GM19395 (cell line): ENCODE results near the gene ADCY7.
"Not testable (repeated sequence)": the region's sequence is repeated elsewhere in the genome, so short reads cannot be mapped to it uniquely, and the experiment has no call there.

Experiments used
- ATAC-seq: cut with Tn5 transposase; IDR thresholded peaks from one replicate; pipeline ENCODE4 v1.9.1; 2021; ENCODE audit warnings: mild to moderate bottlenecking, moderate library complexity; ENCODE audit not compliant: unreplicated experiment

ADCY7 gene

DNA sequence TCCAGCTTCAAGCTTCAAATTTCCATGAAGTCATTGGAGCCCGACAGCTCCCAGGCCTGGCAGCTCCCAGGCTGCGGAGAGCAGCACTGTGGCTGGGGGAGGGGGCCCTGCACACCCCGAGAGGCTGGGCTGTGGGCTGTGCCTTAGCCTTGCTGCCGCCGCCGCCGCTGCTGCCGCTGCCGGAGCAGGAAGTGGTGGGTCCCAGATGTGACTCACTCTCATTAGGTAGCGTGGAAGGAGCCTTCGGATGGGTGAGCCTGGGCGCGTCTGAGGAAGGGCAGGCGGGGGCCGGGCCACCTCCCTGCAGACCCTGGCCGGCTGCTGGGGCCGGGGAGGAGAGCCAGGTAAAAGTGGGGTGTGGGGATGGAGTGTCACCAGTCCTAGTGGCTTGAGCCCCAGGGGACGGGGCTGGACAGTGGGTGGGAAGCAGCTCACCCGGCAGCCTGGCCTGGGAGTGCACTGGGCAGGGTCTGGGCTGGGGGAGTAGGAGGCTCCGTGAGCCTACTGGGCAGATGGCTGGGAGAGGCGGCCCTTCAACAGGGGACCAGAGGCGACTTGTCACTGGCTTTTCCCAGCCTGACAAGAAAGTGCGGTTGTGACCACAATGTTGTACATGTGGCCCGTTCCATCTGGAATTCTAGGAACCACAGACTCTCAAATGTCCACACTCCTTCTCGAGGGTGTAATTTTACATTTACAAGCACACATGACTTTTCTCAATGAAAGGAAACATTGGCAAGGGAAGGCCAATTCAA, at the start of gene ADCY7:
Gene ADCY7 (plus strand): TSS at position 215 of the 755 bp plus-strand sequence. CDS start 21,629 bp downstream, outside the sequence.
- ATAC-seq = peak; percentile 82

DNA sequence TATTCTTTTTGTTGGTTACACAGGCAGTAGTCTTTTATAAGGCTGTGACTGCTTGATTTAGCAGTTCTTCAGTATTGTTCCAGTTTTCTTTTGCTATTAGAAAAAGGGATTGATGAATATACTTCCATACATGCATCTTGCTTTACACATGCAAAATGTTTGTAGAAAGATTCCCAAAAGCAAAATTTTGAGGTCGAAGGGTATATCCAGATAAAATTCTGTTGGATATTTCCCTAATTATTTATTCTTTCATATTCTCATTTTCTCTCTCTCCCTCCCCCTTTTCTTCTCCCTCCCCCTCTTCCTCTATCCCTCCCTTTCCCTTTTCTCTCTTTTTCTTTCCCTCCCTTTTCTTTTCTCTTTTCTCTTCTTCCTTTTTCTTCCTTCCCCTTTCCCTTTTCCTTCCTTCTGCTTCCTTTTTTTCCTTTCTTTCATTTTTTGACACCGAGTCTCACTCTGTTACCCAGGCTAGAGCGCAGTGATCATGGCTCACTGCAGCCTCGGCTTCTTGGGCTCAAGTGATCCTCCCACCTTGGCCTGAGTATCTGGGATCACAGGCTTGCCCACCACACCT, 46.9 kb upstream of the ADCY7 start:
- ATAC-seq = no peak

DNA sequence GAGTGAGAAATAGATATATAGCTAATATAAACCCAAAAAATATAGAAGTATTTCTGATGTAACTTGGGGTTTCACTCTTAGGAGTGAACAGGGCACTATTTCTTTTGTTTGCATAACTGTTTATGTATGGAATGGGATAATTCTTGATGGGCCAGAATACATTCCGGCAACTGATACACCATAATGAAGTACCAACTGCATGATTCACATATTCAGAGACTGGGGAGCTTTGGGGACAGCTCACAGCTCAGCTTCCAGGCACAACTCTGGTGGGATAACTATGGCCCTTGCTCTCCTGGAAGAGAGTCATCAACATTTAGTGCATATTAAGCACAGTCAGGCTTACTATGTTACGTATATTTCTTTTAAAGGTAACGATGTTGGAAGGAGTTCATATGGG, 42.1 kb upstream of the ADCY7 start:
- ATAC-seq = no peak

DNA sequence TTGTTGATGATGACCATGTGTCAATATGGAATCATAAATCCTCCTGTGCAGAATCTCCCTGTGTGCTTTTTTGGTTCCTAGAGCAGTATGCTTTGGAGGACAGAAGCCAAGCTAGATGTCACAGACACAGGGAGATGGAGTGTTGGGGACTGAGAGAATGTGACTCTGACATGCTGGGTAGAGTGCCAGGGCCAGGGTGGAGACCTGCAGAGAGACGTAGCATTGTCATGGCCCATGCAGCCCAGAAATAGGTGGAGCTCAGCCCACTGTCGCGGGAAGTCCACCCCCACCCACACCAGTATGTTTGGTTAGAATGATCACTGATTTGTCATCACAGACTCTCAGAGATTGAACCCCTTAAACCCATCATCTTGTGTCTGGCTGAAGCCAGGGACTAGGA, 39.2 kb upstream of the ADCY7 start:
- no peak for ATAC-seq

DNA sequence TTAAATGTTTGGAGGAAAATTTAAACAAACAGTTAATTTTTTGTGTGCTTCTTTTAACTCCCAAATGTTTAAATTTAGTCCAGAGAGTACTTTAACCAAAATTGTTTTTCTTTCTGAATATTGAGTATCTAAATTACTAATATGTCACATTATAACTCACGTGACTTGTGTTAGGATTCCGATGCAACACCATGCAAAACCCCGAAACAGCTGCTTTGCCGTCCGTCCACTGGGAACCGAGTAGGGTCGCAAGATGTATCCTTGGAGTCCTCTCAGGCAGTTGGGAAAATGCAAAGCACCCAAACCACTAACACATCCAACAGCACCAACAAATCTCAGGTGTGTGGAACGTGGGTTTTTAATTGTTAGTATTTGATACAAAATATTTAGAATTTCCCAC, 38.7 kb upstream of the ADCY7 start:
- no peak for ATAC-seq

DNA sequence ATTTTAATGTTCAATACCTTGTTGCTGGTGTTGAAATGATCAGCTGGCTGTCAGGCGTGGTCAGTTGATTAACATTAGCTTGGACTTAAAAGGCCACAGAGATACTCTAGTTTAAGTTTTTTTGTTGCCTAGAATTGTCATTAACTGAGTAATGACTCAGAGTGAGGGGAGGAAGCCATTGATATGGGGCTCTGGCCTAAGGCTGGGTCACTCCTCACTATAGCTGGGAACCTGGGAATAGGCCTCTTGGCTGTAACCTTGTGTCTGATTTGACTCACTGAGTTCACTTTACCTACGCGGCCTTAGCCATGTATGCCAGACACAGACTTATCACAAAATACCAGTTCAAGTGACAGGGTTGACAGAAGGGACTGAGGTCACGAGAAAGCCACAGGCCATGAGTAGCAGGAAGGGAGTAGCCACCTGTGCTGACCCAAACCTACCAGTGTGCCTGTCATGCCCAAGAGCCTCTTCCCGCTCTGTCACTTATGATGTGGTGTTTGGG, 37.9 kb upstream of the ADCY7 start:
- no peak for ATAC-seq

DNA sequence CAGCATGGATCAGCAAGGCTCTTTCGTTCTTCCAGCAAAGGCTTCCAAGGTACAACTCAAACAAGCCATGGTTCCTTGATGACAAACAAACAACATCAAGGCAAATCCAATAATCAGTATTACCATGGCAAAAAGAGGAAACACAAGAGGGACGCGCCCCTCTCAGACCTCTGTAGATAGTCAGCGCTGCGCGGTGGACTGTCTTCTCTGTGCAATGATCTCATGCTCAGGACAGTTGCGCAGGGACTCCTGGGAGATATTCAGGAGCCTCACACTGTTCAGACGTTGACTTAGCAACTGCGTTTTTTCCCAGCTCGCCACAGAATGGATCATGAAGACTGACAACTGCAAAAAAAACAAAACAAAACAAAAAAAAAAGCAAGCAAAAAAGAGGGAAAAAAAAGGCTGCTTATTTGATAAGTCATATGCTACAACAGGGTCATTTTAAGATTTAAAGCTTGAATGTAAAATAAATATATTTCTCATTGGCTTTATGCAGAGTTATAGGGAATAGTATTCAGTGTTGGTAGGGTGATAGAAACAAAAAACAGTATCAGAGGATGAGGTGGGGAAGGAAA, 37.1 kb upstream of the ADCY7 start:
- ATAC-seq = no peak

DNA sequence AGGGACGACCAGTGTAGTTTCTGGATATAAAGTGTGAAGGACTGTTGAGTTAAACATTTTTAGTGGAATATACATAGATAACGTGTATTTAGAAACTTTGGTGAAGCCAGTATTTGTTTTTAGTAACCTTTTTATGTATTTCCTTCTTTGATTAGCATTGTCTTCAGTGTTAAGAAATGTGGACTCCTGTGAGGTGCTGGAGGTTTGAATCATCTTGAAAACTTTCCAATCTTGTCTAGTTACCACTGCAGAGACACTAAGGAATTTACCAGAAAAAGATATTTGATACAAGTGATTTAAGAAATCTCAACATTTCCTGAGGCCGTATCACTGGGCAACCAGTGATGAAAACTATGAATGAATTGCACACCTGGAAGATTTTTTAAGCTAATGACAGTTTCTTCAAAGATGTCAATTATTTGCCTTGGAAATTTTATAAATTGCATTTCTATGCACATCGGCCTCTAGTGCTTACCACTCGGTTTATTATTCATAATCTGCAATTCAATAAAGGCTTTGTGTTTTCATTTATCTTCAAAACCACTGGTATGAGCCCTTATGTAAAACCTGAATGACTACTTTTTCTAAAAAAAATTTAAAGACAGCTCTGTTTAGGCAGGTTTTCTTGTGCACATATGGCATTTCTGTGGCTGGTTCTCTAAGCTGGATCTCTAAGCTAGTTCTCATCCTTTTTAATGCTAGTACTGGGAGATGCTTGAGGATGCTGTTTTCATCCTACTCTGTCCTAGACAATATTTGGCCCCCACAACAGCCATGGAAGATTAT, 31.4 kb upstream of the ADCY7 start:
- ATAC-seq = no peak

DNA sequence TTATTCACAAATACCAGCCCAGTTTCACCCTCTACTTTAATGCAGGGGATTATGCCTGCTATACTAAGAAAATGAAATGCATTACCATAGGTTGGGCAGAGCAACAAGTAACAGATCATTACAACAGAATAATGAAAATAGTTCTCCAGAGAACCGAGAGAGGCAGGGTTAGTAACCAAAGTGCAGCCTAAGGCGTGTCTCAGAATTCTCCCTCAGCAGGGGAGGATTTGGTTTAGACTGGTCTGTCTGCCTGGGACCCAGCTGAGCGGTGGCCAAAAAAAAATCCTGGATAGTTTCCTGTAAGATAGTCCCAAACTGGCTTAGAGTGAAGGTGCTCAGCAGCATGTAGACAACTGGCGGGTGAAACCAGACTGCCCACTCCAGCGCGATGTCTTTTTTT, 30.8 kb upstream of the ADCY7 start:
- ATAC-seq = no peak

DNA sequence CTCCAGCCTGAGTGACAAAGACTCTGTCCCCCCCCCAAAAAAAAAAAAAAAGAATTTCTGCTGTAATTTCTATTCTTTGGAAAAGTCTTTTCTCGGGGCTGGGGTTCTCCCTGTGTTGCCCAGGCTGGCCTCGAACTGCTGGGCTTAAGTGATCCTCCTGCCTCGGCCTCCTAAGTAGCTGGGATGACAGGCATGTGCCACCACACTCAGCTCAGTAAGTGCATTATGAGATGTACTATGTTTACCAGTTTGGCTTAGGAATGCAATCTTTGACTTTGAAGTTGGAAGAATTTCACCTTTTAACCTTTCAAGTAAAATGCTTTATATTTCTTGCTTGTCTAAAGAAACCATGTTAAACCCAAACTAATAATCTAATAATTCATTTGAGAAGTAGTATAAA, 28.0 kb upstream of the ADCY7 start:
- no peak for ATAC-seq

DNA sequence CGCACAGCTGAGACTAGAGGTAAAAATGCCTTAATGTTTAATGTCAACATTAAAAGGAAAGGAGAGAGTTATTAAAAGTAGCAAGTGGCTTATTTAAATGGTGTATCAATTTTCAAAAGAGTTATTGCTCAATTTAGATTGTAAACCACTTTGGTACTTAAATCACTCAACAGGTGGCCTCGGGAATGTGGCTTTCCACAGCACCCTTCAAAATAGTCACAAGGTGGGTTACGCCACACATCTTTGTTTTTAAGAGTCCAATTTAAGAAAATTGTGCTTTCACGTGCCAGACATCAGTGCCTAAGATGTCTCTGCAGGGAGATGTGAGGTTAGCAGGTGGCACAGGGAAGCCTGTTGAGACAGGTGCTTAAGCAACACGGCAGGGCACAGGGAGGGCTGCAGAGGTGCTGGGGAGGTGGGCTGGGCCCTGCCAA, 27.5 kb upstream of the ADCY7 start:
- no peak for ATAC-seq

DNA sequence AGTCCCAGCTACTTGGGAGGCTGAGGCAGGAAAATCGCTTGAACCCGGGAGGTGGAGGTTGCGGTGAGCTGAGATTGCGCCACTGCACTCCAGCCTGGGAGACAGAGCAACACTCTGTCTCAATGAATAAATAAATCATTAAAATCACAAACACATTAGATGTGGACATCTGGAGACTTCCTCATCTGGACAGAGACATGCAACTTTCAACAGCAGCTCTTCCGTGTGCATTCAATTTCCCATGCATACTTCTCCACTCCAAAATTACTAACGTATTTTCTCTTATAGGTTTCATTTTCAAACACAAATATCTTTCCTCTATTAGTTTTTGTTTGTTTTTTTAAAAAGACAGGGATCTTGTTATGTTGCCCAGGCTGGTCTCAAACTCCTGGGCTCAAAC, 23.3 kb upstream of the ADCY7 start:
- not testable (repeated sequence) for ATAC-seq

DNA sequence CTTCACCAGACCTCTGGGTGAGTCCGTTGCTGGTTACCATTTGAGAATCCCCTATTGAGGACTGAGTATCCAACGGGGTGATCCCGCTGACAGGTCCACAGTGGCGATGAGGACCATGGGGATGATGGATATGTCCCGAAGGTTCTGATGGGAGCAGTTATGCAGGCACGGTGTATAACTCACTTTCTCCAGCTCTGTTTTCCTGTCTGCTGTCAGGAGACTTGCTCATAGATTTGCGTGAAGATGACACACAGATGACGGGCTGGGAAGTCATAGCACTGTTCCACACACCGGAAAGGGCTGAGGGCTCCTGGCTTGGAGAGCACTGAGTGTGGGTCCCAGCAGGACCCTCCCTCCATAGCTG, 22.2 kb upstream of the ADCY7 start:
- no peak for ATAC-seq

DNA sequence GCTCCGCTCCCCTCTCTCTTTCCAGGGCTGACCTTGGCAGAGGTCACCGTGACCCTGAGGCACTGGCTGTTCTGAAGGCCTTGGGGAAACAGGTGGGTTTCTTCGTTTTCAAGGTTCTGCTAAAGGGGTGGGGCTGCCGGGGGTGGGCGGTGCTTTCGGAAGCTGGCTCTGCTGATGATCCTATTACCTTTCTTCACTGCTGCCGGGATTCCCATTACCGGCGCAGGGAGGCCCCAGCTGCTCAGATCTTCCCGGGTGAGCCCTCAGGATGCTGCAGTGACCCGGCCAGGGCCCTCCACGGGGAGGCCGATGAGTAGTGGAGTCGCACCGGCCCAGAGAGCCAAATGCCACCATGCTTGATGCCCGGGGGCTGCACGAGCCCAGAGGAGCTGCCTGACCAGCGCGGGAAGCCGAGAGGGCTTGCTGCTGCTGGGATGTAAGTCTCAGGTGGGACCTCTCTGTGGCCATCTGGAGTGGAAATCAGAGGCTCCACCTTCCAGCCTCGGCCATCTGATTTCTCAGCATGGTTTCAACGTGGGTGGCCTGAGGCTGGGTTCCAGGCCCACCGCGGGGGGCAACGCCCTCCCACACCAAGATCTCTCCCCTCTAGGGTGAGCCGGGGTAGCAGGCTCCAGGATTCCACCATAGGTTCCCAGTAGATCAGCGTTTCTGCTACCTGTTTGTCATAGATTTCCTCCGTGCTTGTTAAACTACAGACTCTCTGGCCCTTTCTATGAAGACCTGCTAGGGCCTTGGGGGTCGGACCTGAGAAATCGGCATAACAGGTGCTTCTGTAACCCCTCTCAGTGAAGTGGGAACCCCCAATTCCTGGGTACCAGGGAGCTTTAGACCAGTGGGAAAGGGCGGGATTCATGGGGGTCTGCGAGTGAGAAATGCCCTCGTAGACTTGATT, 21.6 kb upstream of the ADCY7 start:
- no peak for ATAC-seq

DNA sequence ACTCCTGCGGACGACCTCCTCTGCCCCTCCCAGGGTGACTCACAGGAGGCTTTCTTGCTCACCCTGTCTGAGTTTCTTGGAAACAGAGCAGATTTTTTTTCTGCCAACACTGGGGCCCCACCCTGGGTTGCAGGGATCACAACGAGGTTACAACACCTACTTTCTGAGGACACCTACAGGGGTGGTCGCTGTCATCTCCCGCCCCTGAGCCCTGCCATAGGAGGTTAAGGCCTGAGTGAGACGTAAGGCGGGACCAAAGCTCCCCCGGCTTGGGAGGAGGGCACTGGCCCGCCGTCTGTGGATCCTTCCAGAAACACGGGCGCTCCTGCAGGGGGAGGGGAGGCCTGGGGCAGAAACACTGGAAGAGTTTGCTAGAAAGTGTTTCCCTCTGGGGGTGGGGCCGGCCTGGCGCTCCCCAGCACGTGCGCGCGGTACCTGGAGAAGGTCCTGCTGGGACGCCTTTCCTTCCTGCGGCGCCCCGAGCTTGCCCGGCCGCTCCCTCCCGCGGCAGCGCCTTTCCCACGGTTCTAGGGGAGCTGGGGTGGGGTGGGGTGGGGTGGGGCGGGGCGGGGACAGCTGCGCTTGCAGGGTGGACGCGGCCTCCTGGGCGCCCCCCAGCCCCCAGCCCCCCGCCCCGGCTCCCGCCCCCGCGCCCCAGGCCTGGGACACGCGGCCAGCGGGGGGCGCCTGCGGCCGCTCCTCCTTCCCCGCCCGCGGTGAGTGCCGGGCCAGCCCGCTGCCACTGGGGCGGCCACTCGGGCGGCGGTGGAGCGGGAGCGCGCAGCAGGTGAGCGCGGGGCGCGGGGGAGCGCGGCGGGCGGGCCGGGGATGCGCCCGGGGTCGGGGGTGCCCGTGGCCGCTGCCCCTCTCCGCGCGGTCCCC, 20.7 kb upstream of the ADCY7 start:
- peak; percentile 82 for ATAC-seq

DNA sequence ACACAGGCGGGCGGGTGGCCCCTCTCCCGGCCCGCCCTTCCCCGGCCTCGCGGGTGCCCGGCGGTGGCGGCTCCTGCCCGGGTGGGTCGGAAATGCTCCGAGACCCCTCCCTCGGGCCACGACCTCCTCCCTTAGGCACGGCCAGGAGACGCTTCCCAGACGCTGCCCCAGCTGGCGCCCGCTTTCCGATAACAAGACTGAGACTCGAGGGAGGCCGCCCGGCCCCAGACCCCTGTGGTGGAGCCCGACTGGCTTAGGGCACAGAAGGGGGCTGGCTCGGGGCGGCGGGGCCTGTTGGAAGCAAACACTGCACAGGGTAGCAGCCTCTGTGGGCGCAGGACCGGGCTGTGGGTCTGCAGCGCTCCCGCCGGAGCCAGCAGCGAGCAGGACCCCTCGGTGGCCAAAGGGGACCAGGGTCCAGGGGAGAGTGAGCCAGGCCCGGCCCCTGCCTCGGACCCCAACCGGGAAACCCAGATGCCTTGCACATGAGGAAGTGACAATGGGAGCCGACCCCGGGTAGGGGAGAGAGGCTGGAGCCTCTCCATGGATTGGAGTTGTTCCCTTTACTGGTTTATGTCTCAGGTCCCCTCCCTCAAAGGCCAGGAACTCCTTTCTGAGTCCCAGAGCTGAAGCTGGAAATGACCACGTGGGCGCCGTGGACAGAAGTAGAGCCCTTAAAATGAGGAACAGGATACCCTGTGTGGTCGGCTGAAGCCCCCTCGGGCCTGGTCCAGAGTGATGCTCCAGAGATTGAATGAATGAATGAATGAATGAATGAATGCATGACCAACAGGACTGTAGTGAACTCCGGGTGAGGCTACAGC, 19.8 kb upstream of the ADCY7 start:
- peak; percentile 40 for ATAC-seq

DNA sequence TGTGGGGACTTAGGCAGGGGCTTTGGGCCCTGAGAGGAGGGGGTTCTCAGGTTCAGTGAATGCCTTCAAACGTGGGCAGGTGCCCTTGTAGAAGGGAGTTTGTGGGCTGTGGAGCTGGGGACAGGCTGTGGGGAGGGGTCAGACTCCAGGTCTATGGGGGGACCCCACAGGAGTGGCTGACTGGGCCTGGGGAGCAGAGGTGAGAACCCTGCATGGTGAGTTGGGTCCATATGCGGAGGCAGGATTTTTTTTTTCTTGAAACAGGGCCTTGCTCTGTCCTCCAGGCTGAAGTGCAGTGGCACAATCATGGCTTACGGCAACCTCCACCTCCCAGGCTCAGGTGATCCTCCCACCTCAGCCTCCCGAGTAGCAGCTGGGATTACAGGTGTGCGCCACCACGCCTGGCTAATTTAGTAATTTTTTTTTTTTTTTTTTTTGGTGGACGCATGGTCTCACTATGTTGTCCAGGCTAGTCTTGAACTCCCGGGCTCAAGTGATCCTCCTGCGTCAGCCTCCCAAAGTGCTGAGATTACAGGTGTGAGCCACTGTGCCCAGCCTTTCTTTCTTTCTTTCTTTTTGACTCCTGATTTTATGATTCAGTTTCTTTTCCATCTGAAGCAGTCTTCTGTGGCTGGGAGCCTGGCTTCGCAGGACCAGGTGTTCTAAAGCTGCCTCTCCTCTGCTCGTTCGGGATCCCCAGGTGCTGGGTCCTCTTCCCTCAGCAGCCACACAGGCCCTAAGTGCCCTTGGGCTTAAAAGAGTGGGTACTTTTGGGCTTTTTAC, 19.0 kb upstream of the ADCY7 start:
- ATAC-seq = no peak
